ENCODE results near the gene MAP1LC3B2. TPM values are rescaled to one million over a fixed set of nuclear protein-coding genes. Genes with fewer than 3 reads are reported as not detected.

Gene MAP1LC3B2
- total RNA-seq, 1 donor from 2014 or later = 5.8 TPM

- peaks cover 9% of the 10 kb centered on the region for H3K4me1 Mint-ChIP-seq (ENCODE audit: low read depth, unreplicated experiment)
- no peak overlapping the region for H3K27ac Mint-ChIP-seq (ENCODE audit: unreplicated experiment)
- FAIRE-seq (no peak), DNase-seq (ENCODE audit: low read depth) (no peak)
- Histone ChIP-seq H3K4me1 (ENCODE audit: insufficient read depth, low read length) (peaks cover 21% of the 10 kb centered on the region), H2AFZ (ENCODE audit: low read depth, low read length) (no peak overlapping the region), H3K27ac (ENCODE audit: low read depth, low read length) (no peak overlapping the region), H3K27me3 (ENCODE audit: insufficient read depth, low read length) (no peaks in the 10 kb centered on the region), H4K20me1 (ENCODE audit: insufficient read depth, low read length) (no peaks in the 10 kb centered on the region), H3K36me3 (ENCODE audit: insufficient read depth, low read length) (no peaks in the 10 kb centered on the region), H3K79me2 (ENCODE audit: insufficient read depth, low read length) (no peaks in the 10 kb centered on the region), H3K4me2 (ENCODE audit: low read length) (no peak overlapping the region), H3K9ac (ENCODE audit: low read length) (no peak overlapping the region), H3K9me3 (ENCODE audit: insufficient read depth, low read depth, low read length) (no peaks in the 10 kb centered on the region), H3K4me3 (ENCODE audit: insufficient read depth, low read depth, low read length) (no peak overlapping the region)
- TF ChIP-seq EZH2 (IDR thresholded peaks at IDR 0.05; ENCODE audit: insufficient read depth, low read length) (no peak), CTCF (IDR thresholded peaks at IDR 0.05; ENCODE audit: insufficient read depth, low read depth, low read length) (no peak)
- peaks cover 3% of the 10 kb centered on the region for H3K9me3 Mint-ChIP-seq (ENCODE audit: unreplicated experiment)
- peaks cover 6% of the 10 kb centered on the region for H3K27me3 Mint-ChIP-seq (ENCODE audit: low read depth, unreplicated experiment)
- no peaks in the 10 kb centered on the region for H3K36me3 Mint-ChIP-seq (ENCODE audit: low read depth, unreplicated experiment)
- H3K4me3 Mint-ChIP-seq (ENCODE audit: unreplicated experiment) = no peak overlapping the region
Observed at GRCh38 chr12:116594325-116595038, 35.3 kb downstream of the MAP1LC3B2 start.

DNA sequence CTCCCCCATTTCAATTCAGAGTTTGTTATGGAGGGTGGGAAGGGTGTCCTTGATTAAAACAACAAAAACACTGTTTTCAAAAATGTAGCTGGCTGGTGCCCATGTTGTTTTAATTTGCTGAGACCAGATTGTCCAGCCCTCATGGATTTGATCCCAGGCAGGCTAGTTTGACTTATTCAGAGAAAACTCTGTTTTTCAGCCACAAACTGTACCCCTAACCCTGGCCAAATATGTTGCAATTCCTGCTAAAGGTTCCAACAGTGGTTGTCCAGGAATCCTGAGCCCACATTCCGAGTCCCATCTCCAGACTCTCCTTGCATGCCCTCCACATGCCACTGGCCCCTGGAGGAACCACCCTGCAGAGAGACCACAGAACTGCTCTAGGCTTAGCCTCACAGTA is 36.0 kb downstream of the MAP1LC3B2 start:
- no peak overlapping the region for H2AFZ ChIP-seq (ENCODE audit: low read depth, low read length)
- H3K27ac ChIP-seq (ENCODE audit: low read depth, low read length) = no peak overlapping the region
- DNase-seq (ENCODE audit: low read depth) = no peak
- peaks cover 6% of the 10 kb centered on the region for H3K27me3 Mint-ChIP-seq (ENCODE audit: low read depth, unreplicated experiment)
- no peak for FAIRE-seq
- TF ChIP-seq CTCF (IDR thresholded peaks at IDR 0.05; ENCODE audit: insufficient read depth, low read depth, low read length) (no peak), EZH2 (IDR thresholded peaks at IDR 0.05; ENCODE audit: insufficient read depth, low read length) (no peak)
- no peak overlapping the region for H3K4me3 ChIP-seq (ENCODE audit: insufficient read depth, low read depth, low read length)
- no peak overlapping the region for H3K4me2 ChIP-seq (ENCODE audit: low read length)
- H3K27me3 ChIP-seq (ENCODE audit: insufficient read depth, low read length) = no peaks in the 10 kb centered on the region
- no peaks in the 10 kb centered on the region for H3K79me2 ChIP-seq (ENCODE audit: insufficient read depth, low read length)
- no peak overlapping the region for H3K27ac Mint-ChIP-seq (ENCODE audit: unreplicated experiment)
- no peaks in the 10 kb centered on the region for H3K9me3 ChIP-seq (ENCODE audit: insufficient read depth, low read depth, low read length)
- H3K4me1 ChIP-seq (ENCODE audit: insufficient read depth, low read length) = peaks cover 21% of the 10 kb centered on the region
- no peaks in the 10 kb centered on the region for H3K36me3 ChIP-seq (ENCODE audit: insufficient read depth, low read length)
- no peaks in the 10 kb centered on the region for H3K36me3 Mint-ChIP-seq (ENCODE audit: low read depth, unreplicated experiment)
- peaks cover 9% of the 10 kb centered on the region for H3K4me1 Mint-ChIP-seq (ENCODE audit: low read depth, unreplicated experiment)
- H3K4me3 Mint-ChIP-seq (ENCODE audit: unreplicated experiment) = no peak overlapping the region
- no peak overlapping the region for H3K9ac ChIP-seq (ENCODE audit: low read length)
- H3K9me3 Mint-ChIP-seq (ENCODE audit: unreplicated experiment) = peaks cover 3% of the 10 kb centered on the region
- H4K20me1 ChIP-seq (ENCODE audit: insufficient read depth, low read length) = no peaks in the 10 kb centered on the region

GRCh38 chr12:116595672-116596071 is 36.5 kb downstream of the MAP1LC3B2 start:
- Mint-ChIP-seq H3K36me3 (ENCODE audit: low read depth, unreplicated experiment) (no peaks in the 10 kb centered on the region), H3K4me1 (ENCODE audit: low read depth, unreplicated experiment) (peaks cover 9% of the 10 kb centered on the region), H3K9me3 (ENCODE audit: unreplicated experiment) (peaks cover 3% of the 10 kb centered on the region), H3K27ac (ENCODE audit: unreplicated experiment) (no peak overlapping the region), H3K27me3 (ENCODE audit: low read depth, unreplicated experiment) (peaks cover 6% of the 10 kb centered on the region), H3K4me3 (ENCODE audit: unreplicated experiment) (no peak overlapping the region)
- H4K20me1 ChIP-seq (ENCODE audit: insufficient read depth, low read length) = no peaks in the 10 kb centered on the region
- DNase-seq (ENCODE audit: low read depth) (no peak), FAIRE-seq (no peak)
- no peak overlapping the region for H3K27ac ChIP-seq (ENCODE audit: low read depth, low read length)
- H2AFZ ChIP-seq (ENCODE audit: low read depth, low read length) = no peak overlapping the region
- H3K4me1 ChIP-seq (ENCODE audit: insufficient read depth, low read length) = peaks cover 21% of the 10 kb centered on the region
- H3K4me3 ChIP-seq (ENCODE audit: insufficient read depth, low read depth, low read length) = no peak overlapping the region
- H3K4me2 ChIP-seq (ENCODE audit: low read length) = no peak overlapping the region
- H3K9me3 ChIP-seq (ENCODE audit: insufficient read depth, low read depth, low read length) = no peaks in the 10 kb centered on the region
- H3K27me3 ChIP-seq (ENCODE audit: insufficient read depth, low read length) = no peaks in the 10 kb centered on the region
- no peak overlapping the region for H3K9ac ChIP-seq (ENCODE audit: low read length)
- no peaks in the 10 kb centered on the region for H3K79me2 ChIP-seq (ENCODE audit: insufficient read depth, low read length)
- no peaks in the 10 kb centered on the region for H3K36me3 ChIP-seq (ENCODE audit: insufficient read depth, low read length)
- TF ChIP-seq EZH2 (IDR thresholded peaks at IDR 0.05; ENCODE audit: insufficient read depth, low read length) (no peak), CTCF (IDR thresholded peaks at IDR 0.05; ENCODE audit: insufficient read depth, low read depth, low read length) (no peak)
